HG02798 (cell line): ENCODE data around the gene KIF1C.
"Not testable (repeated sequence)": the region's sequence is repeated elsewhere in the genome, so short reads cannot be mapped to it uniquely, and the experiment has no call there.

Source experiments
- ATAC-seq: cut with Tn5 transposase; IDR thresholded peaks from one replicate; pipeline ENCODE4 v1.9.1; 2021; ENCODE audit warnings: mild to moderate bottlenecking; ENCODE audit not compliant: unreplicated experiment, poor library complexity

Gene KIF1C

DNA sequence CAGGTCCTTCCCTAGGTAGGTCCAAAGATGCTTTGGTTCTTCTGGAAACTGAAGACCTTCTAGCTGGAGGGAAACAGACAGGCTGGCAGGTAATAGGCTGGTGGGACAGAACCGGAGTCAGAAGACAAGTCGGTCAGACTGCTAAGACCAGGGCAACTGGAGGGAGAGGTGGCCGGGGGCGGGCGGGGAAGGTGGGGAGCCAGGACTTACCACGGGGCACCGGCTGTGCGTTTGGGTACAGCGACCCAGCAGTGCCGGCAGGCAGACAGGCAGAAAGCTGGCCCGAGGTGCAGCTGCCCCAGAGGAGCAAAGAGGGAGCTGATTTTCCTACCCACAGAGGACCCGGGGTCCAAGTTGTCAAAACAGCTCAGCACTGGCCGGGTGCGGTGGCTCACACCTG, 36.9 kb downstream of the KIF1C start:
- no peak for ATAC-seq

DNA sequence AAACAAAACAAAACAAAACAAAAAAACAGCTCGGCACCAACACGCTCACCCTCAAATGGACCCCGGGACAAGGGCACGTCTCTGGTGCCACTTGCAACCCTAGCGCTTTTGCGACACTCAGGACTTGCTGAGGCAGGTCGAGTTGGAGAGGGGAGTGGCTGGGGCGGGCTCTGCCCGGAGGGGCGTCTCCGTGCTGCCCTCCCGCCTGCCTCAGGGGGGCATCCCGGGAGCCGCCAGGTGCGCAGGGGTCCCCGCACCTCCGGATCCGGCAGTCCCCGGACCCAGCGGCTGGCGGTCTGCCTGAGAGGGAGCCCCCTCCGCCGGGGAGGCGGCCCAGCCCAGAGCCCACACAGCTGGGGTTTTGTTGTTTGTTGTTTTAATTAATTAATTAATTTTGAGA, 37.6 kb downstream of the KIF1C start, which contains the start of gene SLC52A1:
SLC52A1 (minus strand) TSS at position 112 of the 400 bp plus-strand sequence. CDS start 820 bp downstream, outside the sequence.
- no peak for ATAC-seq

DNA sequence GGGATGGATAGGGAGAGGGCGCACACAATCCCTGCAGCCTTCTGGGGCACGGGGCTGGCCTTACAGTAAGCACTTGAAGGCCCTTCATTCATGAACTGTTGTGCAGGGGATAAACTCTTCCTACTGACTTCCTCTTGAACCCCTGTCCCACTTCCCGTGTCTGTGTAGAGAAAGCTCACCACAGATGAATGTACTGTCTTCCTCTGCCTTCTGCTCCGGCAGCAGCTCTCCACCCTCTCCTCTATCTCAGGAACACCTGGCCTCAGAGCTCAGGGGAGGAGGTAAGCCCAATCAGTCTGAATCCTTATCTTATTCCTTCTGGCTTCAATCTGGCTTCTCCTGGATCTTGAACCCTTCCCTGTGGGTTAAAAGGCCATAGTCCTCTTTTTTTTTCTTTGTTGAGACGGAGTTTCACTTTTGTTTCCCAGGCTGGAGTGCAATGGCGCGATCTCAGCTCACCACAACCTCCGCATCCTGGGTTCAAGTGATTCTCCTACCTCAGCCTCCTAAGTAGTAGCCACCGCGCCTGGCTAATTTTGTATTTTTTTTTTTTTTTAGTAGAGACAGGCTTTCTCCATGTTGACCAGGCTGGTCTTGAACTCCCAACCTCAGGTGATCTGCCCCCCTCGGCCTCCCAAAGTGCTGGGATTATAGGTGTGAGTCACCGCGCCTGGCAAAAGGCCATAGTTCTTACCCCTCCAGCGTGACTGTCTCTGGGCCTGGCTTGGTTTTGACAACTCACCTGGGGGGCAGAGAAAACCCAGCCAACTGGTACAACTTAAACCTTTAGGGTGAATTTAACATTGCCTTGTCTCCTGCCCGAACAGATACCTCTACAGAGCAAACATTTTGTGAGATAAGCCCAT, 44.6 kb downstream of the KIF1C start:
- ATAC-seq: no peak

DNA sequence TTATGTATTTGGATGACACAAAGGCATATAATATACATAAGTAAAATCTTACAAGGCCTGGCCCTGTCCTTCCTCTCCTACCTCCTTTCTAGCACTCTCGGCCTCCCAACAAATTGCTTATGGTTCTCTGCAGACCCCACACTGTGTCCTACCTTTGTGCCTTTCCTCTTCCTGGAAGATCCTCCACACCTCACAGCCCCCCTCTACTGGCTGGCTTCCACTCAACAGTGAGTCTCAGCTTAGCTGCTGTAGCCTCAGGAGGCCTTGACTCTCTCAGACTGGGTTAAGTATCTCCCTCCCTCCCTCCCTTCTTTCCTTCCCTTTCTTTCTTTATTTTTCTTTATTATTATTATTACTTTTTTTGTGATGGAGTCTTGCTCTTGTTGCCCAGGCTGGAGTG, 45.8 kb downstream of the KIF1C start:
- no peak for ATAC-seq

DNA sequence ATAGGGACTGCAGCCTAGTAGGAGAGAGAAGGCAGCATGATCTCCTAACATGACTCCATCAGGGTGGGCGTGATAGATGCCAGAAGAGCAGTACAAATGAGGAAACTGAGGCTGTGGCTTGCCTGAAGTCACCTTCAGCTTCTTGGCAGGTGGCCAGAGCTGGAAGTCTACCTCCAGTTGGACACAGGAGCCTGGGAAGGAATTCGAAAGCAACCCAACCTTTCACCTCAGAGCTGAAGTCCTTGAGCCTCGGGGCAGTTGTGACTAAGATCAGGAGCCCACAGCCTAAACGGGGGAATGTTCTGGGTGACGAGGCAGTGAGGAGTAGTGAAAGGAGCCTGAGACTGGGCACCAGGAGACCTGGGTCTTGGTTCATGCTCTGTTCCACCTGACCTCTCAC, 46.9 kb downstream of the KIF1C start:
- ATAC-seq: no peak

DNA sequence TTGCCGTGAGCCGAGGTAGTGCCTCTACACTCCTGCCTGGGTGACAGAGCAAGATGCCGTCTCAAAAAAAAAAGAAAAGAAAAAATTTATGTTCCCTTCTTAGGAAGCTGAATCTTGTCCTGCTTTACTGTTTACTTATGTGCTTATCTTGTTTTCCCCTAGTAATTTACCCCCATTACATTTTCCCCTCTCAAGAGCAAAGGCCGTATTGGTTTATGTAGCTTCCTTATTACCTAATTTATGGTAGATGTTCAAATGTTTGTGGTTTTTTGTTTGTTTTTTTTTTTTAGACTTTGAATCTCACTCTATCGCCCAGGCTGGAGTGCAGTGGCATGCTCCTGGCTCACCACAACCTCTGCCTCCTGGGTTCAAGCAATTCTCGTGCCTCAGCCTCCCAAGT, 47.7 kb downstream of the KIF1C start:
- ATAC-seq: no peak

DNA sequence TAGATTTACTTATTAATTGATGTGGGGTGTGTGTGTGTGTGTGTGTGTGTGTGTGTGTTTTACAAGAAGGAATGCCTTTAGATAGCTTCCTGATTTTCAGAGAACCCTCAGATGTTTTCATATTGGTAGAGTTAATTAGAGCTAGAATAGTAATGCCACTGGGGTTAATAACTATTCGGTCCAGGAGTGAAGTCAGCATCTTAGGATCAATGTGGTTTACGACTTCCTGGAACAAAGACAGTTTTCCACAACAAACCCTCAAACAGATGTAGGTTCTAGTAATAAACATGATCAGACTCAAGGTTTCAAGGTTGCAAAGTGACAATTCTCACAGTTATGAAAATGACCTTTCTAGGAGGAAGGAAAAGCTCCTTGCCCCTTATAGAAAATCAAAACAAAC, 49.7 kb downstream of the KIF1C start:
- no peak for ATAC-seq

DNA sequence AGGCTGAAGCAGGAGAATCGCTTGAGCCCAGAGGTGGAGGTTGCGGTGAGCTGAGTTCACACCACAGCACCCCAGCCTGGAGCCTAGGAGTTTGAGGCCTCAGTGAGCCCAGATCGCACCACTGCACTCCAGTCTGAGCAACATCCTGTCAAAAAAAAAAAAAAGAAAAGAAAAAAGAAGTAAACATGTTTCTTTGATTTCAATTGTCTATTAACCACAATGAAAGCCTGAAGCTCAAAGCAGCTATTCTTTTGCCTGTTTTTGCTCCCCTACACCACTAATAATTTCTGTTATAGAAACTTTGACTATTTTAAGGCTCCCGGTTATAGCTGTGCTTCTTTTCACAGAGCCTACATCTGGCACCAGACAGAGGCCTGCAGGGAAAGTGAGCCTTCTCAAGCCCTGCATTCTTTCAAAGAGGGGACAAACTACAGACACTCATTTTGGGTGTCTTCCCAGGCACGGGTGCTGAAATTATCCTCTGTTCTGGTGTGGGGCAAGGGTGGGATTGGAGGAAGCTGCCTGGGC, 51.6 kb downstream of the KIF1C start:
- ATAC-seq: no peak

DNA sequence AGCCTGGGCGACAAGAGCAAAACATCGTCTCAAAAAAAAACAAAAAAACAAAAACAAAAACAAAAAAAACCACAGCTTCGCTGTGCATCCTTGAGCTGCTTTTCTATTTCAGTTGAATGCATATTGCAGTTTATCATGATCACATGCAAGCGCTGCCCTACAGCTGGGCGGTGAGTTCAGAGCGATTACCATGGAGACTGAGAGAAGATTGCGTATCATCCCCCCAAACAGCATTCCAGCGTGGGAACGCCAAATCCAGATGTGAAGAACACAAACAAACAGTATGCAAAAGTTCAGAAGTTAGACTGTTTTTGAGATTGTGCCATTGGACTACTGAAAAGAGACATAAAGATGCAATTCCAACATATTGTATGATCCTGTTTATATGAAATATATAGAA, 52.5 kb downstream of the KIF1C start:
- no peak for ATAC-seq

DNA sequence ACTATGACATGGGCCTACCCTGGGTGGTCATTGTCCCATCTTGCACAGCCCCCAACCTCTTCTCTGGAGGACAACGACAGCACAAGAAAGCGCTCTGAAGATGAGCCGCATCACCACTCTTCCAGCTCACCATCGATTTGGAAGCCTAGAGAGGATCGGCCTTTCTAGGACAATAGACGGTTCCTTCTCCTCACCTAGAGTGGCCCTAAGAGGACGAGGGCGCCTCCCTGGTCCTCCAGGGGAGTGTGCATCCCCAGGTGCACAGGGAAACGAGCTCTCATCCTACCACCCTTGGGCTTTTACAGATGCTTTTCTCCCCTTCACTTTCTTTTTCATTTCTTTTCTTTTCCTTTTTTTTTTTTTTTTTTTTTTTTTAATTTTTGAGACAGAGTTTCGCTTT, 57.8 kb downstream of the KIF1C start:
- no peak for ATAC-seq

DNA sequence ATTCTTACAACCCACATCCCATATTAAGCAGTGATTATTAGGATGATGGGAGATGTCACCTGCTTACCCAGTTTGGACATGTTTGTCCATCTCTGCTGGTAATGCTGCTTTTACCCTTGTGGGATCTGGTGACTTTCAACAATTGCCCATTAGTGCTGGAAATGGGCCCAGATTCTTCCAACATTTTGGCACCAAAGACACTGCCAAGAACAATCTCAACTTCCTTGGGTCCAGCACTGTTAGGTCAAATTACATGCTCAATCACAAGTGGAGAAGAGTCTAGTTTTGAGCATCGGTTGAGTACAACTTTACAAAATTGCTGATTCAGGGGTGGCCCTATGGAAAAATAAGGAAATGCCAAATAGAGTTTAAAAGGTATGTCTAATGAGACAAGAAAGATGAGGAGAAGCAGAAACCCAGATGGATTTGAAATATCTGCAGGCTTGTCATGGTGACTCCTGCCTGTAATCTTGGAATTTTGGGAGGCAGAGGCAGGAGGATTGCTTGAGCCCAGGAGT, 67.5 kb downstream of the KIF1C start:
- no peak for ATAC-seq

DNA sequence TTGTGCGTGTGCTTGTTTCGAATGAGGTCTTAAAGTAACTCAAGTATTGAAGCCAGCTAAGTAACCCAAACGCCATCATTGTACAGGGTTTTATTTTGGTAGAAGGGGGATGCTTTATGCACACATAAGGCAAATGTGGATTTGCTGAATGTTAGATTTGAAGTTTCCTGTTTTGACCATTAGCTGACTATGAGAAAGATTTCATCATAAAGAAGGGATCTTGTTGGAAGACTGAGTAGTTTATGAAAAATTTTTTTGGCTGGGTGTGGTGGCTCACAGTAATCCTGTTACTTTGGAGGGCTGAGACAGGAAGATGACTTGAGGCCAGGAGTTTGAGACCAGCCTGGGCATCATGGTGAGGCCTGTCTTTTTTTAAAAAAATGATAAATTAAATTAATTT, 70.5 kb downstream of the KIF1C start:
- ATAC-seq: no peak

DNA sequence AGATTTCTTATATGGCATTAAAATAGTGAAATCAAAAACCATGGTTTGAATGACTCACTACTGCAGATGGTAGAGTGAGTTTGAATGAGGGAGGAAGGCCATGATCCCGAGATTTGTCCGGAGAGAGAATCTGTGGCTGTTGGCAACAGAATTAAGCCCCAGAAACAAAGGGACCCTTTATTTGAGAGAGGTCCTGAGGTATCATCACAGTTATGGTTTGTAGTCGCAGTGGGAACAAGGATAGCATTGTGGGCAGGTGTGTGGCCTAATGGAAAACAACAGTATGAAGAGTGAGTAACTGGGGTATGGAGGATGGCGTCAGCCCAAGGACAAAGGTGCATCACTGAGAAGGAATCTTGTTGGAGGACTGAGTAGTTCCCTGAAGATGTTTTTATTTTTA, 72.0 kb downstream of the KIF1C start:
- no peak for ATAC-seq

DNA sequence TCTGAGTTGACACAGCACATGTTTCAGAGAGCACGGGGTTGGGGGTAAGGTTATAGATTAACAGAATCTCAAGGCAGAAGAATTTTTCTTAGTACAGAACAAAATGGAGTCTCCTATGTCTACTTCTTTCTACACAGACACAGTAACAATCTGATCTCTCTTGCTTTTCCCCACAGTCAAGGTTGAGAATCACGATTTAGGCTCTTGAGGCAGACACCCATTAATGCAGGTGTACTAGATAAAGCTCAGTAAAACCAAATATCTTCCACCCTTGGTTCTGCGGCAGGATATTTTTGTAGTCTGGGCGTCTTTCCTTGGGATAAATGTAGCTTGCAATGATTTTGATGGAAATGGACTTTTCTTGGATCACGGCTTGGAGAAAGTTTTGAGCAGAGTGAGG, 77.7 kb downstream of the KIF1C start:
- not testable (repeated sequence) for ATAC-seq

DNA sequence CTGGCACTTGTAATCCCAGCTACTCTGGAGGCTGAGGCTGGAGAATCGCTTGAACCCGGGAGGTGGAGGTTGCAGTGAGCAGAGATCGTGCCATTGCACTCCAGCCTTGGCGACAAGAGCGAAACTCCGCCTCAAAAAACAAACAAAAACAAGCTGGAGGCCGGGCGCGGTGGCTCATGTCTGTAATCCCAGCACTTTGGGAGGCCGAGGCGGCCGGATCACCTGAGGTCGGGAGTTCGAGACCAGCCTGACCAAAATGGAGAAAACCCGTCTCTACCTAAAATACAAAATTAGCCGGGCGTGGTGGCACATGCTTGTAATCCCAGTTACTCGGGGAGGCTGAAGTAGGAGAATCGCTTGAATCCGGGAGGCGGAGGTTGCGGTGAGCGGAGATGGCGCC, 79.5 kb downstream of the KIF1C start:
- ATAC-seq: not testable (repeated sequence)

DNA sequence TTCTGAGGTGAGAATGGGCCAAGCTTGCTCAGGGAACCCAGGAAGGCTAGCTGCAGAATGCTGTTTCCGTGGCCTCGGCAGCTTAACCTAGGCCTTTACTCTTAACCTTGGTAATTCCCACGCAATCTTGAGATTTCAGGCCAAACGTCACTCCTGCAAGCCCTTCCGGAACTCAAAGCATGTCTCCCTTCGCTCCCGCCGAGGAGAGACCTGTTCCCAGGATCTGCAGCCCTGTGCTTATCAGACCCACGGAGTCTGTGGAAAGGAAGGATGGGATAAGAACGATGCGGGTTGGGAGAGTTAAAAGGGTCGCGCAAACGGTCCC, 80.0 kb downstream of the KIF1C start:
- ATAC-seq: no peak
